Medulla oblongata (tissue), 1 donor: ENCODE measurements around the gene FOXD4L4.
"Not testable (repeated sequence)": the region's sequence is repeated elsewhere in the genome, so short reads cannot be mapped to it uniquely, and the experiment has no call there.

Experiments used
- DNase-seq: peaks from one replicate; pipeline ENCODE4 v3.0.0-alpha.2; 2015; ENCODE audit errors: extremely low spot score

Gene FOXD4L4

GRCh38 chr9:65737096-65737564 is at the start of gene FOXD4L4:
TSS of gene FOXD4L4 (plus strand) at chr9:65737146. CDS start at chr9:65737146, 0 bp downstream.
- not testable (repeated sequence) for DNase-seq

GRCh38 chr9:65703550-65703949 is 33.4 kb upstream of the FOXD4L4 start:
- not testable (repeated sequence) for DNase-seq

DNA sequence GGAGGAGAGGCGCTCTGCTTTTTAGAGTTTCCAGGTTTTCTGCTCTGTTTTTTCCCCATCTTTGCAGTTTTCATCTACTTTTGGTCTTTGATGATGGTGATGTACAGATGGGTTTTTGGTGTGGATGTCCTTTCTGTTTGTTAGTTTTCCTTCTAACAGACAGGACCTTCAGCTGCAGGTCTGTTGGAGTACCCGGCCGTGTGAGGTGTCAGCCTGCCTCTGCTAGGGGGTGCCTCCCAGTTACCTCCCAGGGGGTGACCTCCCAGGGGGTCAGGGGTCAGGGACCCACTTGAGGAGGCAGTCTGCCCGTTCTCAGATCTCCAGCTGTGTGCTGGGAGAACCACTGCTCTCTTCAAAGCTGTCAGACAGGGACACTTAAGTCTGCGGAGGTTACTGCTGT is 22.5 kb upstream of the FOXD4L4 start:
- not testable (repeated sequence) for DNase-seq

GRCh38 chr9:65738133-65738532 is 1.2 kb downstream of the FOXD4L4 start:
- not testable (repeated sequence) for DNase-seq
